Hepatocyte (in vitro differentiated cells): ENCODE results near the gene SLCO3A1. TPM values are rescaled to one million over a fixed set of nuclear protein-coding genes. Genes with fewer than 3 reads are reported as not detected.
"Not testable (repeated sequence)": the region's sequence is repeated elsewhere in the genome, so short reads cannot be mapped to it uniquely, and the experiment has no call there.

ENCODE experiments used
- DNase-seq: peaks from one replicate; pipeline ENCODE4 v3.0.0-alpha.2; 2016; ENCODE audit warnings: low spot score
- H2AFZ ChIP-seq: fragments of 200-600 bp; sonication (generic); 2 replicates; pipeline ENCODE4 v1.6.0; 2016; ENCODE audit warnings: antibody characterized with exemption, mild to moderate bottlenecking
- H3K27ac ChIP-seq: fragments of 200-600 bp; sonication (generic); 2 replicates; pipeline ENCODE4 v1.5.1; 2016; ENCODE audit warnings: mild to moderate bottlenecking
- H3K27me3 ChIP-seq: fragments of 200-600 bp; sonication (generic); 2 replicates; pipeline ENCODE4 v1.6.1; 2016
- H3K36me3 ChIP-seq: fragments of 200-600 bp; sonication (generic); replicated peaks from 2 replicates; pipeline ENCODE4 v1.5.1; 2016; ENCODE audit warnings: low read depth; ENCODE audit not compliant: insufficient read depth
- H3K4me1 ChIP-seq: fragments of 200-600 bp; sonication (generic); 2 replicates; pipeline ENCODE4 v1.5.1; 2016; ENCODE audit warnings: mild to moderate bottlenecking, moderate library complexity; ENCODE audit not compliant: insufficient read depth
- H3K4me2 ChIP-seq: fragments of 200-600 bp; sonication (generic); 2 replicates; pipeline ENCODE4 v1.6.0; 2016
- H3K4me3 ChIP-seq: fragments of 200-600 bp; sonication (generic); 2 replicates; pipeline ENCODE4 v1.5.1; 2016; ENCODE audit warnings: mild to moderate bottlenecking
- H3K79me2 ChIP-seq: fragments of 200-600 bp; sonication (generic); 2 replicates; pipeline ENCODE4 v1.6.0; 2017; ENCODE audit warnings: mild to moderate bottlenecking
- H3K9me2 ChIP-seq: fragments of 200-600 bp; sonication (generic); replicated peaks from 2 replicates; pipeline ENCODE4 v1.6.0; 2017; ENCODE audit warnings: mild to moderate bottlenecking; ENCODE audit not compliant: insufficient read depth
- H3K9me3 ChIP-seq: fragments of 200-600 bp; sonication (generic); 2 replicates; pipeline ENCODE4 v1.5.1; 2016; ENCODE audit warnings: low read depth, mild to moderate bottlenecking
- H4K20me1 ChIP-seq: fragments of 200-600 bp; sonication (generic); 2 replicates; pipeline ENCODE4 v1.6.0; 2016; ENCODE audit warnings: mild to moderate bottlenecking; ENCODE audit not compliant: insufficient read depth, poor library complexity, severe bottlenecking
- CTCF ChIP-seq: fragments of 200-600 bp; sonication (generic); IDR thresholded peaks from 2 replicates; pipeline ENCODE4 v1.5.1; 2016; ENCODE audit warnings: antibody characterized with exemption, mild to moderate bottlenecking; ENCODE audit not compliant: poor library complexity
- EZH2 ChIP-seq: fragments of 200-600 bp; sonication (generic); IDR thresholded peaks from 2 replicates; pipeline ENCODE4 v1.6.1; 2016; ENCODE audit warnings: antibody characterized with exemption, mild to moderate bottlenecking, borderline replicate concordance
- EZH2phosphoT487 ChIP-seq: fragments of 200-600 bp; sonication (generic); IDR thresholded peaks from one replicate; pipeline ENCODE4 v1.6.1; 2018; ENCODE audit warnings: antibody characterized with exemption, mild to moderate bottlenecking, low read depth, moderate library complexity; ENCODE audit not compliant: unreplicated experiment, severe bottlenecking
- WGBS: methylation state at CpG from one replicate; pipeline ENCODE4 v1.1.6; 2016; ENCODE audit warnings: low lambda C conversion rate; ENCODE audit errors: missing lambda C conversion rate; 5-methylcytosine and 5-hydroxymethylcytosine counted together
- polyA plus RNA-seq: library from polyadenylated mRNA; unstranded; fragments of >200 nt; fragmentation: Nextera tagmentation; extraction: Ambion mirVana; gene quantifications from 2 replicates; pipeline ENCODE4 v1.2.1, GENCODE V29; 2016
- total RNA-seq: library from RNA; depleted of rRNA; stranded (reverse); fragments of >200 nt; gene quantifications from 2 replicates; pipeline ENCODE4 v1.2.3, GENCODE V29; 2014

SLCO3A1 gene
- total and polyA plus RNA-seq, 2 experiments from 2014 or later = 1.3 to 5.4 TPM

- Histone ChIP-seq H3K4me2 (no peak overlapping the region), H3K9me3 (no peaks in the 10 kb centered on the region), H3K9me2 (no peaks in the 10 kb centered on the region), H3K36me3 (no peaks in the 10 kb centered on the region), H3K4me1 (no peaks in the 10 kb centered on the region), H4K20me1 (no peaks in the 10 kb centered on the region), H3K27me3 (no peaks in the 10 kb centered on the region), H2AFZ (no peak overlapping the region), H3K4me3 (no peak overlapping the region), H3K79me2 (no peaks in the 10 kb centered on the region), H3K27ac (no peak overlapping the region)
- peak; percentile 48 for DNase-seq
- 79% methylated on average over 20 of the region's 20 CpGs for WGBS
- no peak for TF ChIP-seq EZH2phosphoT487
- no peak for TF ChIP-seq CTCF
- no peak for TF ChIP-seq EZH2
These were observed 216.1 kb downstream of the SLCO3A1 start for GRCh38 chr15:92069308-92070250.

GRCh38 chr15:92070251-92070650, 216.7 kb downstream of the SLCO3A1 start:
- not testable (repeated sequence) for H3K9me2 ChIP-seq, H4K20me1 ChIP-seq, H2AFZ ChIP-seq, H3K4me1 ChIP-seq, H3K4me3 ChIP-seq, H3K79me2 ChIP-seq, H3K27ac ChIP-seq, DNase-seq, H3K27me3 ChIP-seq, H3K36me3 ChIP-seq, H3K4me2 ChIP-seq, H3K9me3 ChIP-seq
- 97% methylated on average over 8 of the region's 8 CpGs for WGBS

DNA sequence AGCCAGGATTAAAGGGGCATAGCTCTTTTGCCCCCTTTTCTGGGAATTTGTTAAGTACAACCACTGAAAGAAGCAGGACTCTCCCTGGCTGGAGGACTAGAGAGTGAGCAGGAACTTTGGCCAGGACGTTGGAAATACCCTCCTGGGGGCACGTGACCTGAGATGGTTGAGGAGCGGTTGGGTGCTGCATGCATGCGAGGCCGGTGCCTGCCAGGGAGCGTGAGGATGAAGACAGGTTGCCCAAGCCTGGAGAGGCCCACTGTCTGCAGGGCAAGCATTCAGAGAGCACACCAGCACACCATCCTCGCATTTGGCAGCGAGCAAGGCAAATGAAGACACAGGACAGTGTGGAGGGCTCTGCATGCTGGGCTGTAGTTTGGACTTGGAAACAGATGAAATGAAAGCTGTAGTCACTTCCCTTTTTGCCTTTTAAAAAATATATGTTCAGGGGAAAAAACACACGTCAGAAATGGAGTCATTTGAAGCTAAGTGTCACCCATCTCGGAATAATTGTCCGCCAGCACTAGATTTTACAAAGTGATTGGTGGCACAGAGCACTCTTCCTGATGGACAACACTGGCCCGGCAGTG, 217.6 kb downstream of the SLCO3A1 start:
- Histone ChIP-seq H3K4me1 (no peaks in the 10 kb centered on the region), H3K4me3 (no peak overlapping the region), H3K27ac (no peak overlapping the region), H2AFZ (no peak overlapping the region), H3K79me2 (no peaks in the 10 kb centered on the region), H3K9me2 (no peaks in the 10 kb centered on the region), H3K27me3 (no peaks in the 10 kb centered on the region), H3K4me2 (no peak overlapping the region), H3K36me3 (no peaks in the 10 kb centered on the region), H3K9me3 (no peaks in the 10 kb centered on the region), H4K20me1 (no peaks in the 10 kb centered on the region)
- DNase-seq = no peak
- 81% methylated on average over 12 of the region's 12 CpGs for WGBS
- no peak for TF ChIP-seq EZH2phosphoT487
- TF ChIP-seq EZH2 = no peak
- TF ChIP-seq CTCF = no peak

GRCh38 chr15:92073044-92073785, 219.7 kb downstream of the SLCO3A1 start:
- H3K36me3 ChIP-seq = no peaks in the 10 kb centered on the region

More at GRCh38 chr15:92073044-92073785, 219.7 kb downstream of the SLCO3A1 start:
- TF ChIP-seq EZH2 (no peak), EZH2phosphoT487 (no peak), CTCF (no peak)
- no peak overlapping the region for H2AFZ ChIP-seq
- H3K27ac ChIP-seq = no peak overlapping the region
- H3K4me3 ChIP-seq = no peak overlapping the region
- no peaks in the 10 kb centered on the region for H4K20me1 ChIP-seq
- no peaks in the 10 kb centered on the region for H3K4me1 ChIP-seq
- no peaks in the 10 kb centered on the region for H3K9me2 ChIP-seq
- H3K9me3 ChIP-seq = no peaks in the 10 kb centered on the region
- DNase-seq = no peak
- no peaks in the 10 kb centered on the region for H3K27me3 ChIP-seq
- no peak overlapping the region for H3K4me2 ChIP-seq
- WGBS = 90% methylated on average over 9 of the region's 9 CpGs
- no peaks in the 10 kb centered on the region for H3K79me2 ChIP-seq
